ENCODE results near the gene MTRF1. TPM values are rescaled to one million over a fixed set of nuclear protein-coding genes. Genes with fewer than 3 reads are reported as not detected.

The MTRF1 gene
- total and polyA plus RNA-seq, 2 of the 8 experiments (the other 6 are each of a cell fraction or from before 2014, with no cell fraction given): 8.0 to 19.2 TPM

- Histone ChIP-seq H2AK5ac (ENCODE audit: low read depth, low read length) (no peak overlapping the region), H3K79me2 (ENCODE audit: control insufficient read depth in 1 of 2, insufficient read depth in 2 of 2, low read length in 2 of 2) (peaks cover under 1 to 4% of the 10 kb centered on the region in 2 experiments; a peak in 2 of 4 replicates), H2BK120ac (replicated peaks; ENCODE audit: low read depth, low read length) (no peak overlapping the region), H3K9me3 (ENCODE audit: insufficient read depth in 2 of 2, low read depth in 1 of 2, low read length in 1 of 2) (no peaks in the 10 kb centered on the region), H4K8ac (ENCODE audit: extremely low read depth, insufficient read depth, low read length) (no peak overlapping the region), H2BK20ac (ENCODE audit: low read length) (no peak overlapping the region), H3K4me3 (ENCODE audit: extremely low read depth in 1 of 4, insufficient read depth in 2 of 4, low read depth in 3 of 4, low read length in 4 of 4) (no peak overlapping the region), H4K20me1 (replicated peaks in 1 of 2; ENCODE audit: control insufficient read depth in 1 of 2, insufficient read depth in 2 of 2, low read length in 2 of 2) (no peaks in the 10 kb centered on the region), H2BK5ac (ENCODE audit: low read depth, low read length) (no peak overlapping the region), H2BK15ac (ENCODE audit: low read length) (no peak overlapping the region), H3K9ac (replicated peaks in 1 of 4; ENCODE audit: extremely low read depth in 1 of 4, low read depth in 3 of 4, low read length in 3 of 4) (no peak overlapping the region), H3K23me2 (ENCODE audit: low read depth, low read length) (peaks cover 4% of the 10 kb centered on the region; the same call in 1 of the 2 replicates), H3K4ac (replicated peaks; ENCODE audit: insufficient read length, low read depth, low read length) (no peak overlapping the region), H3K36me3 (ENCODE audit: control insufficient read depth in 2 of 4, insufficient read depth in 4 of 4, low read length in 3 of 4) (no peaks in the 10 kb centered on the region), H3K27ac (ENCODE audit: low read depth, low read length) (no peak overlapping the region), H4K91ac (replicated peaks; ENCODE audit: insufficient read length, low read length) (no peak overlapping the region), H2BK12ac (ENCODE audit: low read depth, low read length) (no peak overlapping the region), H3K4me1 (replicated peaks in 1 of 4; ENCODE audit: control insufficient read depth in 3 of 4, insufficient read depth in 4 of 4, low read length in 3 of 4) (no peaks in the 10 kb centered on the region; a peak in 1 of 7 replicates), H3K14ac (ENCODE audit: insufficient read length) (no peak overlapping the region), H3K23ac (ENCODE audit: insufficient read length) (no peak overlapping the region), H3K27me3 (replicated peaks in 1 of 4; ENCODE audit: control insufficient read depth in 3 of 4, extremely low read depth in 1 of 4, insufficient read depth in 3 of 4, low read length in 3 of 4) (no peaks in the 10 kb centered on the region), H2AFZ (ENCODE audit: low read length) (peak overlapping the region; percentile 49; the same call in 1 of the 2 replicates), H4K5ac (ENCODE audit: insufficient read length, low read depth, low read length) (no peak overlapping the region), H3K56ac (replicated peaks; ENCODE audit: insufficient read length, low read depth, low read length) (no peak overlapping the region), H3K79me1 (ENCODE audit: low read depth, low read length) (no peaks in the 10 kb centered on the region), H3K4me2 (ENCODE audit: insufficient read depth in 1 of 2, low read depth in 2 of 2, low read length in 2 of 2) (no peak overlapping the region), H3K18ac (ENCODE audit: extremely low read depth, low read length) (no peak overlapping the region)
- 87% methylated on average over 5 of the region's 15 CpGs; no CpG with 5 or more reads in 1 of the 2 experiments for WGBS, 2 experiments (ENCODE audit: extremely low coverage in 1 of 2, insufficient coverage in 1 of 2, insufficient read length in 1 of 2, insufficient replicate concordance in 2 of 2, low coverage in 1 of 2, low lambda C conversion rate in 2 of 2, missing lambda C conversion rate in 1 of 2)
- CTCF ChIA-PET (ENCODE audit: partially characterized antibody): no interaction called here
- no peak for FAIRE-seq
- POLR2A ChIA-PET (ENCODE audit: partially characterized antibody): no interaction called here
- no peak for DNase-seq (ENCODE audit: low read depth in 1 of 2, low spot score in 2 of 2)
- no peak for TF ChIP-seq BACH1 (IDR thresholded peaks at IDR 0.05; ENCODE audit: low read length)
- TF ChIP-seq KDM4A (IDR thresholded peaks at IDR 0.05; ENCODE audit: low read depth, low read length, severe bottlenecking): no peak
- no peak for TF ChIP-seq ATF2 (IDR thresholded peaks at IDR 0.05; ENCODE audit: low read length)
- no peak for TF ChIP-seq TCF12 (IDR thresholded peaks at IDR 0.05; ENCODE audit: low read depth, low read length)
Measured at GRCh38 chr13:41306271-41307145, 43.1 kb upstream of the MTRF1 start.

Data from H1 (cell line).